IPS-15b (cell line): ENCODE measurements around the gene SRPK1.
A peak's percentile ranks its signal among the peaks of the same experiment; 100 is the strongest.

Experiments used
- H3K27me3 ChIP-seq: one replicate; pipeline ENCODE4 v1.6.1; 2013; ENCODE audit warnings: low read length; ENCODE audit not compliant: control insufficient read depth, insufficient read depth
- H3K36me3 ChIP-seq: one replicate; pipeline ENCODE4 v1.6.1; 2013; ENCODE audit warnings: low read length; ENCODE audit not compliant: control insufficient read depth, insufficient read depth
- H3K4me1 ChIP-seq: one replicate; pipeline ENCODE4 v1.6.1; 2013; ENCODE audit warnings: mild to moderate bottlenecking, low read length; ENCODE audit not compliant: control insufficient read depth, insufficient read depth
- H3K4me3 ChIP-seq: one replicate; pipeline ENCODE4 v1.5.1; 2013; ENCODE audit warnings: low read depth, low read length
- H3K9ac ChIP-seq: one replicate; pipeline ENCODE4 v1.6.1; 2013; ENCODE audit warnings: low read depth, mild to moderate bottlenecking, low read length
- H3K9me3 ChIP-seq: one replicate; pipeline ENCODE4 v1.6.1; 2013; ENCODE audit warnings: mild to moderate bottlenecking, low read length; ENCODE audit not compliant: control insufficient read depth, insufficient read depth

Gene SRPK1

DNA sequence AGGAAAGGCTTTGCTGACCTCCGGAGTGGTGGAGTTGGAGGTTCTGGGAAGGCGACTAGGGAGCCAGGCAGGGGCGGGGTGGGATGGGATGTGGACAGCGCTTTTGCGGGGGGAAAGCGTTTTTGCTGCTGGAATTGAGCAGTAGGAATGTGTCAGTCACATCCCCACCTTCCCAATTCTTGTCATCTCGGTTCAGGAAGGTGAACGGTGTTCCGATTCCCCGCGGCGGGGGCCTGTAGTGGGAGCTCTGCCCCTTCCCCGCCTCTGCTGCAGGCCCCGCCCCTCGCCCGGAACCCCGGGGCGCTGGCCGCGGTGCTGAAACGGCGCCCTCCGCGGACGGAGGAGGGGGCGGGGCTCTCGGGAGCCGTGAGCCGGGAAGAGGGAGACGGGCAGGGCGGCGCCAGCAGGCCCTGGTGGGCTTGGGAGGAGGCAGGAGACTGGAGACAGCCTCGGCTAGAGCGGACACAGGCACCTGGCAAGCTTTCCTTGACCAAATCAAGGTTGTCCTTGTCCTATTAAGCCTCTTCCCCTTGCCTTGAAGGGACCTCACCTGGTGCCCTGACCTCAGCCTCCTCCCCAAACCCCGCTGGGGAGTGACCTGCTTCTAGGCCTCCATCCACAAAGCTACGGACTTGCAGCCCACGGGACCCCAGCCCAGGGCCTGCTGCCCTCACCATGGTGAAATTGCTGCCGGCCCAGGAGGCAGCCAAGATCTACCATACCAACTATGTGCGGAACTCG lies 115.7 kb downstream of the SRPK1 start, which contains the start of gene LHFPL5:
Gene LHFPL5, plus strand, starts transcription at position 357 of the 741 bp plus-strand sequence. Its CDS starts 319 bp downstream, at position 676.
- Histone ChIP-seq H3K27me3 (peaks cover 6% of the 10 kb centered on the region), H3K4me3 (peak within 1 kb of the TSS; percentile 83), H3K36me3 (no peaks in the 10 kb centered on the region), H3K9ac (no peak within 1 kb of the TSS), H3K9me3 (no peaks in the 10 kb centered on the region), H3K4me1 (peaks cover 4% of the 10 kb centered on the region)

DNA sequence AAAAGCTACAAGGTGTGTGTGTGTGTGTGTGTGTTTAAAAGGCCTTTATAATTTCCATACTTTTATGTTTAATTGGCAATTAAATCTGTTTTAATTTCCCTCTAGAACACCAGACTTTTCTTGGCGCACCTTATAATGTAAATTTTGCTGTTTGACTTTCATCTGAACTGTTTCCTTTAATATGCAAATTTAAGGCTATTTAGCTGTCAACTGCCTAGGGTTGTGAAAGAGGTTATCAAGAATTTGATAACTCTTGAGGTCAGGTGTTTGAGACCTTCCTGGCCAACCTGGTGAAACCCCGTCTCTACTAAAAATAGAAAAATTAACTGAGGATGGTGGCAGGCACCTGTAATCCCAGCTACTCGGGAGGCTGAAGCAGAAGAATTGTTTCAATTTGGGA lies 119.8 kb downstream of the SRPK1 start:
- no peaks in the 10 kb centered on the region for H3K9me3 ChIP-seq
- peaks cover 5% of the 10 kb centered on the region for H3K27me3 ChIP-seq
- H3K4me3 ChIP-seq = no peak overlapping the region
- no peaks in the 10 kb centered on the region for H3K36me3 ChIP-seq
- no peak overlapping the region for H3K9ac ChIP-seq
- peaks cover 7% of the 10 kb centered on the region for H3K4me1 ChIP-seq

DNA sequence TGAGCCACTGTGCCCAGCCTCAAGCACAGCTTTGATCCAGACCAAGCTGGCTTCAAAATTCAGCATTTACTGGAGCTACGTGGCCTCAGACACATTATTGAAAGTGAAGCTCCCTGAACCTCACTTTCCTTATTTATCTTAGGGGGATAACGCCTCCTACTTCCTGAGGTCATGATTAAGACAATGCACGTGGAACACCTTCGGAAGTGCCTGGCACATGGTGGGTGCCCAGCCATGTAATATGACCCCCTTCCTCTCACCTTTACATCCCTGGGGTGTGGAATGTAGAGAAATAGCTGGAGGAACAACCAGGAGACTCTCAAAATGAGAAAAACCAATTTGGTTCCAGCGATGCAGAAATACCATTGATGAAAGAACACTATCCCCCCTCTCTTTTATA lies 122.2 kb downstream of the SRPK1 start:
- H3K4me3 ChIP-seq = no peak overlapping the region
- no peaks in the 10 kb centered on the region for H3K27me3 ChIP-seq

DNA sequence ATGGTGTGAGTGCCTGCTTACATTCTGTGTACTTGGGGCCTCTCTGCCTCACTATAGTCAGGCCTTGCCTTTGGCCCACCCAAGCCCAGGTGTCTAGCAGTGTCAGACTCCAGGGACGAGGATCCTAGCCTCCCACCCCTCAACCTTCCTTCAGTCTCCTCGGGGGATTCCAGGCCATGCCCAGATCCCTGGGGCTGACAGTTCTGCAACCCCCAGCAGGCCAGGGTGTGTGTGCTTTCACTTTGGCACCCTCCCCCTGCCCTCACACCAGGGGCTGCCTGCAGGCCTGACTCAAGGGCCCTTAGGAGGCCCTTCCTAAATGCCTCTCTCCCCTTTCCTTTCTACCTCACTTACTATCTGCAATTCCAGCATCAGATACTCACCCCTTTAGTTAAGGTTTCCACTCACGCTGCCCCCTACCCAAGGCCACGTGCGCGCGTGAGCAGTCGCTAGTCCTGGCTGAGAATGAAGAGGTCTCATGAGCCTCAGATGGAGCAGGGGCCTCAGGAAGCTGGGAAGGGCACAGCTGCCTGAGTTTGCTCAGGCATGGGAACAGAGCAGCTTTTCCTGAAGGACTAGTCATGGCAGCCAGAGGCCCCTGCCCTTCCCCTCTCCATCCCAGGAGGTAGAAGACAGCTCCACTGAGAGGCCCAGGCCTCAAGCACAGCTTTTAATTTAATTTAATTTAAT lies 122.9 kb downstream of the SRPK1 start:
- Histone ChIP-seq H3K4me1 (peaks cover 3% of the 10 kb centered on the region), H3K9ac (no peak overlapping the region), H3K36me3 (no peaks in the 10 kb centered on the region), H3K4me3 (no peak overlapping the region), H3K27me3 (no peaks in the 10 kb centered on the region), H3K9me3 (no peaks in the 10 kb centered on the region)

More for the DNA sequence above, 122.2 kb downstream of the SRPK1 start:
- Histone ChIP-seq H3K9ac (no peak overlapping the region), H3K4me1 (peaks cover 3% of the 10 kb centered on the region), H3K9me3 (no peaks in the 10 kb centered on the region), H3K36me3 (no peaks in the 10 kb centered on the region)

DNA sequence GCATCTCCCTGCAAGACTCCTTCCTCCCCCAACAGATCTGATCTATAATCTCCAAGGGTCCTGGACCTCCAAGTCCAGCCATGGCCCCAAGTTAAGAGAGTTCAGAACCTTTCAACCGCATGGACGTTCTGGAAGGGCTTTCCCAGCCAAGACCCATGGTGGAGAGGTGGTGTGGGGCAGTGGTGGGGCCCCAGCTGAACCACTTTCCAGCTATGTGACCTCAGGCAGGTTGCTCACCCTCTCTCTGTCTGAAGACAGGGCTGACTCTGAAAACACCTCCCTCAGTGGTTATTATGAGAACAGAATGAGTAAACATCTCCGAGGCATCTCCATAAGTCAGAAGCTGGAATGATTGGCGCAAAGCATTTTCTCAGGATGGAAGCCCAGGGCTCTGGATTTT lies 124.7 kb downstream of the SRPK1 start:
- no peaks in the 10 kb centered on the region for H3K27me3 ChIP-seq
- H3K4me3 ChIP-seq = no peak overlapping the region
- no peaks in the 10 kb centered on the region for H3K9me3 ChIP-seq
- H3K4me1 ChIP-seq = peaks cover 3% of the 10 kb centered on the region
- no peak overlapping the region for H3K9ac ChIP-seq
- H3K36me3 ChIP-seq = no peaks in the 10 kb centered on the region

DNA sequence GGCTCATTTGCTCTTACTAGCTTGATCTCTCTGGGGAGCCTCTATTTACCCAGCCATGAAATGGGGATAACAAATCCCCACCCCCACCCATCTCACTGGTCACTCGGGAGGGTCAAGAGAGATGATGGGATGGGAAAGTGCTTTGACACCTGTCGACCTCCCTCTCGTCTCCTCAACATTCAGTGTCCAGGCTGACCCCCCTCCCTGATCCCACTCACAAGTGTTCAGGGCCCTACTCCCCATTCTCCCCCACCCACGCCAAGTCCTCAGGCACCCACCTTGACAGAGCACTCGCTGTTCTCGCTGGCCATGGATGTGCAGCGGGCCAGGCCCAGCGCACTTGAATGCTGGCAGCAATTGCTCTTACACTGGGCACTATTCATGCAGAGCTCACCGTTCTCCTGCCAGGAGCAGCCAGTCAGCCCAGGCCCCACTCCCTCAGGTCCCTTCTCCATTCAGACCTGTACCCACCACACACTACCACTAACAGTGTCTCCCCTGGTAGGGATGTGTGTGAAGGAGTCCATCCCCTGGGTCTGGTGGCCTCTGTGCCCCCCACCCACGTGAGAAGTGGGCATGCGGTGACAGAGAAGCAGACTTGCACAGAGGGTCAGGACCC lies 125.3 kb downstream of the SRPK1 start:
- H3K36me3 ChIP-seq = no peaks in the 10 kb centered on the region

DNA sequence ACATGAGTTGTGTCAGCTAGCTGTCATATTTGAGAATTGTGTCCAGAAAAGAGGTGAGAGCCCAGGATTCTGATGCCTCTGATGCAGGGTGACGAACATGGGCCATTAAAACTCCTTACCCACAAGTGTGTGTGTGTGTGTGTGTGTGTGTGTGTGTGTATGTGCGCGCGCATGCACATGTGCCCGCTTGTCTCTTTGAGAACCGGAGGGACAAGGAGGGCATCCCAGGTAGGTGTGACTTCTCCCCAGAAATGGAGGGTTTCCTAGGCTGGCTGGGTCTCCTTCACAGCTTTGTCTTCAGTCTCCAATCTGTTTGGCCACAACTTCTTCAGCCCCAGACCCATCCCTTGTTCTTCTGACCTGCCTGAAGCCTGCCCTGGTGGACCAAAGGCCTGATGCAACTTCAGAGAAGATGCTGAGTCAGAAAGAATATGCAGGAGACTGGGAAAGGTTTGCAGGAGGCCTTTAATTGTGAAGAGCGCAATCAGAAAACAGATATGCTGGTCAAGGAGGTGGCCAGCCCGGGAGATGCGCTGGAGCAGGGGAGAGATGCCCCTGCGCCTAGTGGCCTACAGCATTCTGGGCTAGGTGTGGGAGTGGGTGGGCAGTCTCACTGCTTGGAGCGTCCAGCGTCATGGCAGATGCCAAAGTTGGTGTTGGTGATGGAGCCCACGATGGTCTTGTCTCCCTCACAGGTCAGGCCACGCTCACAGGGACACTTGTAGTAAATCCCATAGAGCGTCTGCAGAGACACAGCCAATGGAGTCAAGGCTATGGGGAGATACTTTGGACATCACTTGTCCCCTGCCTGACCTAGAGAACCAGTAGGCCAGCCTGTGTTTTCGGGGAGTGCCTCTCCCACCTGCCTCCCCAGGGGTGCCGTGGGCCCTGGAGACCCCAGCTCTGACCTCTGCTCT lies 126.1 kb downstream of the SRPK1 start:
- Histone ChIP-seq H3K4me3 (no peak overlapping the region), H3K4me1 (peaks cover 3% of the 10 kb centered on the region), H3K27me3 (no peaks in the 10 kb centered on the region), H3K9ac (no peak overlapping the region), H3K9me3 (no peaks in the 10 kb centered on the region), H3K36me3 (no peaks in the 10 kb centered on the region)

More for the DNA sequence above, 125.3 kb downstream of the SRPK1 start:
- Histone ChIP-seq H3K27me3 (no peaks in the 10 kb centered on the region), H3K9me3 (no peaks in the 10 kb centered on the region), H3K4me3 (no peak overlapping the region), H3K9ac (no peak overlapping the region), H3K4me1 (peaks cover 3% of the 10 kb centered on the region)

DNA sequence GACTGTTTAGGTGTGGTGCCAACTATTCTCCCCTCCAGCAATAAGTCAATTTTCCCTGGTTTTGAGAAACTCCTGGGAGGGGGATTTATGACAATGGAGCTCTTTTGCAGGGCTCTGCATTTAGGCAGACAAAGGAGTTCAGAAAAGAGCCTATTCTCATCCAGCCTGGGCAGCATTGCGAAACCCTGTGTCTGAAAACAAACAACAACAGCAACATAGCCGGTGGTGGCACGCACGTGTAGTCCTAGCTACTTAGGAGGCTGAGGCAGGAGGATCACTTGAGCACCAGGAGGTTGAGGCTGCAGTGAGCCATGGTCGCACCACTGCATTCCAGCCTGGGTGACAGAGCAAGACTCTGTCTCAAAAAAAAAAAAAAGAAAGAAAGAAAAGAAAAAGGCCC lies 130.2 kb downstream of the SRPK1 start:
- no peaks in the 10 kb centered on the region for H3K36me3 ChIP-seq
- no peak overlapping the region for H3K9ac ChIP-seq
- H3K4me3 ChIP-seq = no peak overlapping the region
- no peaks in the 10 kb centered on the region for H3K4me1 ChIP-seq
- peaks cover 5% of the 10 kb centered on the region for H3K27me3 ChIP-seq
- H3K9me3 ChIP-seq = no peaks in the 10 kb centered on the region

DNA sequence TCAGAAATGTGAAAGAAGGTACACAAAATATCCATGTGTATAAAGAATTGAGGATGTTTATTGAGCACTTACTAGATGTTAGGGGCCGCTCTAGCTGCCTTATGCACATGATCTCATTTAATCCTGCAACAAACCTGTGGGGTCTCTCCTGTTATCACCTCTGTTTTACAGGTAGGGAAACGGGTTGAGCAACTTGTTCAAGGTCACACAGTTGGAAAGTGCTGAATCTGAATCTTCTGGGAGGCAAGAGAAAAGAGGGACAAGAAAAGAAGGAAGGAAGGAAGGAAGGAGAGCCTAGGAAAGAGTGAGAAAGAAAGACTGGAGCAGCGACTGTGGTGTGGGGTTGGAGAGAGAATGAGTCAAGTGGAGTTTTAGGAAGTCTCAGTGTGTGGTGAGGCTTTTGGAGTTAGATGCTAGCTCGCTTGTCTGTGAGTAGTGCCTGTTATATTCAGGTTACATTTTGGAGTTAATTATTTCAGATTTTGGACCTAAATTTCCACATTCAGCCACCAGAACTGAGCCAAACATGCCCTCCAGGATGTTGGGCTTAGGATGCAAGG lies 132.4 kb downstream of the SRPK1 start:
- H3K9ac ChIP-seq = no peak overlapping the region
- no peak overlapping the region for H3K4me3 ChIP-seq
- H3K9me3 ChIP-seq = no peaks in the 10 kb centered on the region
- H3K36me3 ChIP-seq = no peaks in the 10 kb centered on the region
- no peaks in the 10 kb centered on the region for H3K4me1 ChIP-seq
- H3K27me3 ChIP-seq = peaks cover 5% of the 10 kb centered on the region

DNA sequence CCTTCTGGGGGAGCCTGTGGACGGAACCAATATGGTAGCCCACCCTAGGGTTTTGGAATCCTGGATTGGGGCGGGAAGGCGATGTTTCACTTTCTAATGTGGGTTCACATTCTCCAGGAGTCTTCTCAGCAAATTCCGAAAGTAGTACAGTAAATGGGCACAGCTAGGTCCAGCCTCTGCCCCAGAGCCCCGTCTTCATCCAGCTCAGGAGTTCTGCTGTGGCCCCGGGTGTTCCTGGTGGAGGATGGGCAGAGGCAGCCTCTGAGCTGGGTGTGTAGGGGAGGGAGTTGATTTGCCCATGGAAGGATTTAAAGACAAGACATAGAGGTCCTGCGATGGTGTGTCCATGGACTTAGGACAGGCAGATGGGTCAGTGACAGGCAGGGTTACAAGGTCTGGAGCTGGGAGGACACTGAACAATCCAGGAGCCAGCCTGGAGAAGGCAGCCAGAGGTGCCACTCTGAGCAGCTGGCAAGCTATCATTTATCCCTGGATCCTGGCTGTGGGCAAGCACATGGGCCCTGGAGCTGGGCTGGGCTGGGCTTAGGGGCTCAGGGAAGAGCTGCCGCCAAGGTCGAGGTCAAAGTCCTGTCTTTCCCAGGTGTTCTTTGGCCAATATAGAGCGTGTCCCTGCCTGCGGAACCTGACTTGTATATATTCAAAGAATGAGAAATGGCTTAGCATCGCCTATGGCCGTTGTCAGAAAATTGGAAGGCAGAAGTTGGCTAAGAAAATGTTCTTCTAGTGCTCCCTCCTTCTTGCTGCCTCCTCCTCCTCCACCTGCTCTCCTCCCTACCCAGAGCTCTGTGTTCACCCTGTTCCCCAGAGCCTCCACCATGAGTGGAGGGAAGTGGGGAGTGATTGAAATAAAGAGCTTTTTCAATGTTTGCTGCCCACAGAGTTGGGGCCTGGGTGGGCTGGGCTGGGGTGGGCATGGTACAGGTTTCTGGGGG lies 133.4 kb downstream of the SRPK1 start:
- Histone ChIP-seq H3K4me3 (no peak overlapping the region), H3K4me1 (no peaks in the 10 kb centered on the region), H3K9me3 (no peaks in the 10 kb centered on the region), H3K36me3 (no peaks in the 10 kb centered on the region), H3K27me3 (peaks cover 5% of the 10 kb centered on the region), H3K9ac (no peak overlapping the region)
